K562 (cell line): ENCODE results near the gene ERC2. TPM values are rescaled to one million over a fixed set of nuclear protein-coding genes. Genes with fewer than 3 reads are reported as not detected.

ENCODE experiments used
- HDGF ChIP-seq: fragments of 450-650 bp; IDR thresholded peaks from 2 replicates; pipeline ENCODE4 v1.6.1; 2016
- MAFF ChIP-seq: IDR thresholded peaks from 2 replicates; pipeline ENCODE4 v1.6.1; 2012; ENCODE audit warnings: low read length, improper control_type of control experiment
- MED1 ChIP-seq: sonication (generic); formaldehyde crosslinking; IDR thresholded peaks from 2 replicates; pipeline ENCODE4 v1.8.1; 2023; ENCODE audit warnings: missing genetic modification reagents, borderline replicate concordance
- POLR2B ChIP-seq: fragments of 450-650 bp; IDR thresholded peaks from 2 replicates; pipeline ENCODE4 v1.6.1; 2018; ENCODE audit warnings: low read depth; ENCODE audit not compliant: partially characterized antibody
- SUPT5H ChIP-seq: fragments of 450-650 bp; IDR thresholded peaks from 2 replicates; pipeline ENCODE4 v1.6.1; 2016
- polyA plus RNA-seq, 8 experiments: library from polyadenylated mRNA; depleted of rRNA in 4 of 8; stranded (reverse) in 5 of 8; unstranded in 3 of 8; fragments of >200 nt; fragmentation: Nextera tagmentation in 2 of 8; fragmentation: Illumina TruSeq in 1 of 8; extraction: Ambion mirVana in 2 of 8; extraction: Trizol in 1 of 8; gene quantifications; 2 replicates each; pipeline versions ENCODE4 v1.2.1 to v1.2.3, GENCODE V29; 2011 to 2014; ENCODE audit warnings: inconsistent platforms in 1 of 8, missing spikeins in 1 of 8
- total RNA-seq, 7 experiments: library from RNA; depleted of rRNA in 6 of 7; stranded (reverse); fragments of >200 nt in 6 of 7; fragmentation: Illumina TruSeq in 2 of 7; extraction: Trizol in 2 of 7; gene quantifications; 2 replicates each; pipeline versions ENCODE4 v1.2.1 to v1.2.3, GENCODE V29; 2011 to 2021; ENCODE audit warnings: low replicate concordance in 1 of 7
- TF ChIP-seq, protein P1 (sequence below): fragments of 150-350 bp; IDR thresholded peaks from 2 replicates; pipeline ENCODE4 v1.6.1; 2014; ENCODE audit warnings: low read depth, mild to moderate bottlenecking, low read length, borderline replicate concordance
- TF ChIP-seq, protein P2 (sequence below), 2 experiments: fragments of 450-650 bp; IDR thresholded peaks; 2 replicates each; pipeline ENCODE4 v1.6.1; 2016
- TF ChIP-seq, protein P3 (sequence below): sonication (generic); formaldehyde crosslinking; IDR thresholded peaks from 2 replicates; pipeline ENCODE4 v1.9.0; 2022; ENCODE audit warnings: mild to moderate bottlenecking, missing genetic modification reagents
- TF ChIP-seq, protein P4 (sequence below): fragments of 450-650 bp; IDR thresholded peaks from one replicate; pipeline ENCODE4 v1.6.1; 2018; ENCODE audit warnings: mild to moderate bottlenecking, moderate library complexity; ENCODE audit not compliant: partially characterized antibody

The ERC2 gene
- total and polyA plus RNA-seq, 9 of the 15 experiments (the other 6 are each of a cell fraction or from before 2014, with no cell fraction given) = 0.04 to 0.18 (median 0.07) TPM; not detected in 2

DNA sequence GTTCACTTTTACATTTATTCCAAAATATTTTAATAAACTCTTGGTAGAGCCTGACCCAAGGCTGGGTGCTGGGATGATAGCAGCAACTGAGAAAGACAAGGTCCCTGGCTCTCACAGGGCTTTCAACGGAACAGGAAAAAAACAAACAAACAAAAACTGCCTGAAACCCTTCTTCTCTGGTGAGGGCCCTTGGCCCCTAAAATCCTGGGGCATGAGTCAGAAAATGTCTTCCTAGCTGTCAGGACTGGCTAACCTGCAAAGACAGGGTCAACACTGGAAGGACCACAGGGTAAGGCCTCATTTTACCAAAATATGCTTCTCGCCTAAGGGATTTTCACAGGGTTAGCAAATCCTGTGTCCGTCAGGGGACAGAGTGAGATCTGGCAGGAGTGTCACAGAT, 935.5 kb downstream of the ERC2 start (continued):
- TF ChIP-seq, protein P1, sequence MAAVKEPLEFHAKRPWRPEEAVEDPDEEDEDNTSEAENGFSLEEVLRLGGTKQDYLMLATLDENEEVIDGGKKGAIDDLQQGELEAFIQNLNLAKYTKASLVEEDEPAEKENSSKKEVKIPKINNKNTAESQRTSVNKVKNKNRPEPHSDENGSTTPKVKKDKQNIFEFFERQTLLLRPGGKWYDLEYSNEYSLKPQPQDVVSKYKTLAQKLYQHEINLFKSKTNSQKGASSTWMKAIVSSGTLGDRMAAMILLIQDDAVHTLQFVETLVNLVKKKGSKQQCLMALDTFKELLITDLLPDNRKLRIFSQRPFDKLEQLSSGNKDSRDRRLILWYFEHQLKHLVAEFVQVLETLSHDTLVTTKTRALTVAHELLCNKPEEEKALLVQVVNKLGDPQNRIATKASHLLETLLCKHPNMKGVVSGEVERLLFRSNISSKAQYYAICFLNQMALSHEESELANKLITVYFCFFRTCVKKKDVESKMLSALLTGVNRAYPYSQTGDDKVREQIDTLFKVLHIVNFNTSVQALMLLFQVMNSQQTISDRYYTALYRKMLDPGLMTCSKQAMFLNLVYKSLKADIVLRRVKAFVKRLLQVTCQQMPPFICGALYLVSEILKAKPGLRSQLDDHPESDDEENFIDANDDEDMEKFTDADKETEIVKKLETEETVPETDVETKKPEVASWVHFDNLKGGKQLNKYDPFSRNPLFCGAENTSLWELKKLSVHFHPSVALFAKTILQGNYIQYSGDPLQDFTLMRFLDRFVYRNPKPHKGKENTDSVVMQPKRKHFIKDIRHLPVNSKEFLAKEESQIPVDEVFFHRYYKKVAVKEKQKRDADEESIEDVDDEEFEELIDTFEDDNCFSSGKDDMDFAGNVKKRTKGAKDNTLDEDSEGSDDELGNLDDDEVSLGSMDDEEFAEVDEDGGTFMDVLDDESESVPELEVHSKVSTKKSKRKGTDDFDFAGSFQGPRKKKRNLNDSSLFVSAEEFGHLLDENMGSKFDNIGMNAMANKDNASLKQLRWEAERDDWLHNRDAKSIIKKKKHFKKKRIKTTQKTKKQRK = no peak
- TF ChIP-seq SUPT5H = no peak
- TF ChIP-seq HDGF = no peak
- no peak for TF ChIP-seq MED1 (CRISPR knock-in tag)
- TF ChIP-seq, protein P2, sequence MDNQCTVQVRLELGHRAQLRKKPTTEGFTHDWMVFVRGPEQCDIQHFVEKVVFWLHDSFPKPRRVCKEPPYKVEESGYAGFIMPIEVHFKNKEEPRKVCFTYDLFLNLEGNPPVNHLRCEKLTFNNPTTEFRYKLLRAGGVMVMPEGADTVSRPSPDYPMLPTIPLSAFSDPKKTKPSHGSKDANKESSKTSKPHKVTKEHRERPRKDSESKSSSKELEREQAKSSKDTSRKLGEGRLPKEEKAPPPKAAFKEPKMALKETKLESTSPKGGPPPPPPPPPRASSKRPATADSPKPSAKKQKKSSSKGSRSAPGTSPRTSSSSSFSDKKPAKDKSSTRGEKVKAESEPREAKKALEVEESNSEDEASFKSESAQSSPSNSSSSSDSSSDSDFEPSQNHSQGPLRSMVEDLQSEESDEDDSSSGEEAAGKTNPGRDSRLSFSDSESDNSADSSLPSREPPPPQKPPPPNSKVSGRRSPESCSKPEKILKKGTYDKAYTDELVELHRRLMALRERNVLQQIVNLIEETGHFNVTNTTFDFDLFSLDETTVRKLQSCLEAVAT (IDR thresholded peaks at IDR 0.05) = no peak
- TF ChIP-seq MAFF = no peak
- TF ChIP-seq, protein P3, sequence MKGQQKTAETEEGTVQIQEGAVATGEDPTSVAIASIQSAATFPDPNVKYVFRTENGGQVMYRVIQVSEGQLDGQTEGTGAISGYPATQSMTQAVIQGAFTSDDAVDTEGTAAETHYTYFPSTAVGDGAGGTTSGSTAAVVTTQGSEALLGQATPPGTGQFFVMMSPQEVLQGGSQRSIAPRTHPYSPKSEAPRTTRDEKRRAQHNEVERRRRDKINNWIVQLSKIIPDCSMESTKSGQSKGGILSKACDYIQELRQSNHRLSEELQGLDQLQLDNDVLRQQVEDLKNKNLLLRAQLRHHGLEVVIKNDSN = no peak
- TF ChIP-seq POLR2B = no peak
- TF ChIP-seq, protein P4, sequence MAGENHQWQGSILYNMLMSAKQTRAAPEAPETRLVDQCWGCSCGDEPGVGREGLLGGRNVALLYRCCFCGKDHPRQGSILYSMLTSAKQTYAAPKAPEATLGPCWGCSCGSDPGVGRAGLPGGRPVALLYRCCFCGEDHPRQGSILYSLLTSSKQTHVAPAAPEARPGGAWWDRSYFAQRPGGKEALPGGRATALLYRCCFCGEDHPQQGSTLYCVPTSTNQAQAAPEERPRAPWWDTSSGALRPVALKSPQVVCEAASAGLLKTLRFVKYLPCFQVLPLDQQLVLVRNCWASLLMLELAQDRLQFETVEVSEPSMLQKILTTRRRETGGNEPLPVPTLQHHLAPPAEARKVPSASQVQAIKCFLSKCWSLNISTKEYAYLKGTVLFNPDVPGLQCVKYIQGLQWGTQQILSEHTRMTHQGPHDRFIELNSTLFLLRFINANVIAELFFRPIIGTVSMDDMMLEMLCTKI = no peak
